NCI-H510A treated with DMSO at 0.1 percent for 48 hours (cell line): Measurements from ENCODE around the gene RETREG1.
"Not testable (repeated sequence)": the region's sequence is repeated elsewhere in the genome, so short reads cannot be mapped to it uniquely, and the experiment has no call there.

Experiments
- DNase-seq: peaks from one replicate; lab custom pipeline; 2025; lab: John Stamatoyannopoulos, UW

The RETREG1 gene, protein sequence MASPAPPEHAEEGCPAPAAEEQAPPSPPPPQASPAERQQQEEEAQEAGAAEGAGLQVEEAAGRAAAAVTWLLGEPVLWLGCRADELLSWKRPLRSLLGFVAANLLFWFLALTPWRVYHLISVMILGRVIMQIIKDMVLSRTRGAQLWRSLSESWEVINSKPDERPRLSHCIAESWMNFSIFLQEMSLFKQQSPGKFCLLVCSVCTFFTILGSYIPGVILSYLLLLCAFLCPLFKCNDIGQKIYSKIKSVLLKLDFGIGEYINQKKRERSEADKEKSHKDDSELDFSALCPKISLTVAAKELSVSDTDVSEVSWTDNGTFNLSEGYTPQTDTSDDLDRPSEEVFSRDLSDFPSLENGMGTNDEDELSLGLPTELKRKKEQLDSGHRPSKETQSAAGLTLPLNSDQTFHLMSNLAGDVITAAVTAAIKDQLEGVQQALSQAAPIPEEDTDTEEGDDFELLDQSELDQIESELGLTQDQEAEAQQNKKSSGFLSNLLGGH

DNA sequence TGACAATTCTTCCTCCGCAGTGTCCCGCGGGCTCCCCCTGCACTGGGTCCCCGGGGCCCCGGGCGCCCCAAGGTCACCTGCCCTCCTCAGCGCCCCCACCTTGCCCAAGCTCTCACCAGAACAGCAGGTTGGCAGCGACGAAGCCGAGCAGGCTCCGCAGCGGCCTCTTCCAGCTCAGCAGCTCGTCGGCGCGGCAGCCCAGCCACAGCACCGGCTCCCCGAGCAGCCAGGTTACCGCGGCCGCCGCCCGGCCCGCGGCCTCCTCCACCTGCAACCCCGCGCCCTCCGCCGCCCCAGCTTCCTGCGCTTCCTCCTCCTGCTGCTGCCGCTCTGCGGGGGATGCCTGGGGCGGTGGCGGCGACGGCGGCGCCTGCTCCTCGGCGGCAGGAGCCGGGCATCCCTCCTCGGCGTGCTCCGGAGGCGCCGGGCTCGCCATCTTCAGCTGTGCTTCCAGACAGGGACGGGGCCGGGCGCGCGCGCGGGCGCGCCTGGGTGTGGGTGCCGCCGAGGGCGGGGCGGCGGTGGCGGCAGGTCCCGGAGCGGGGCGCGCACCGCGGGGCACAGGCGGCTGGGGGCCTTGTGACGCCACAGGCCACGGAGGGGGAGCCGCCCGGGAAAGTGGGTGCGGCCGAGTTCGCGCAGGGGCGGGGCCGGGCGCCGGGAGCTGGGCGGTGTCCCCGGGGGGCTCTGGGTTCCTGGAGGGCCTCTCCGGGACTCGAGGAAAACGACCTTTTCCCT, at the start of gene RETREG1:
Gene RETREG1, minus strand, starts transcription at position 462 of the 738 bp plus-strand sequence. Its CDS starts 26 bp downstream, at position 436.
- DNase-seq: peak; percentile 47

DNA sequence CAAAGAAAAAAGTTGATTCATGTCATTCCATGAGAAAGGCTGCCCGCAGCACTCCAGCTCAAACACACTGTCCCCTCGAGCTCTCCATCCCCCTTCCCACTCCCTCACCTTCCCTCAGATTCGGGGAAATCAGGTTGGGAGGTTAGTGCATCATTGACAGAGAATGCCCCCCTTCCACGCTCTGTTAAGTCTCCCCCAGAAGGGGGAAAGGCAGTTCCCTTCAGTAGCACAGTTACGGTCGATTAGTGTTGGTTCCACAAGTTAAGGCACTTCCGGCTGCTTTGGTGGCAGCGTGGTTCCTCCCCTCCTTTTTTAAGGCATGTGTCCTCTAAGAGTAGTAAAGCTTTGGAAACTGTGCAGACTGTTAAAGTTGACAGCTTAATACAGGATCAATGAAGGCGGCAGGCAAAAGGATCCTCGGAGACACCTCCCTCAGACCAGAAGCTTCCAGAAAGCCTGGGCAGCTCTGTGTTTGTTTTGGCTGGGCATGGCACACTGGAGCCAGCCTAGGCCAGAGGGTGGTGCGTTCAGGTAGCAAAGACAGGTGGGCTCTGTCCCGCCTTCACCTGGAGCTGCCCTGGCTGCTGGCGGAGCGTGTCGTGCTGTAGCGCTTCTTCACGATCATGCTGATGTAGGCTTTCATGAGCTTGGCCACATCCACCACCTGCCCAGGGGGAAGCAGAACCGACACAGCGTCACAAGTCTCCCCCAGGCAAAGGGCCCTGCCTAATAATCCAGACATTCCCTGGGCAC, 49.5 kb upstream of the RETREG1 start:
- no peak for DNase-seq

DNA sequence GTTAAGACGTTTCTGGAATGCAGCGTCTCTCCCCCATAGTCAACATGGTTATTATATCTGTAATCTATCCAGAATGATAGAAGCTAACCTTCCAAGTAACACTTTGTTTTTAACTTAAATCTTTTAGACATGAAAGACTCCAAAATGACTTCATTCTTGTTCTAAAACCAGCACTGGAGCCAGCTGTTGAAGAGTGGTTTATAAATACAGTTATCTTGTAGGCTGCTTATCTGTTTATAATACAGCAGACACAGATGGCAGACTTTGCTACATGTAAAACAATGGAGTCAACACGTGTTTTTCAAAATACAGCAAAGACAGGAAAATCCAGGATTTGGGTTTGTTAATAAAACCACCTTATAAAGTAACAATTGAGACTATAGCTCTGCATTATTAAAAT, 48.8 kb upstream of the RETREG1 start:
- no peak for DNase-seq

DNA sequence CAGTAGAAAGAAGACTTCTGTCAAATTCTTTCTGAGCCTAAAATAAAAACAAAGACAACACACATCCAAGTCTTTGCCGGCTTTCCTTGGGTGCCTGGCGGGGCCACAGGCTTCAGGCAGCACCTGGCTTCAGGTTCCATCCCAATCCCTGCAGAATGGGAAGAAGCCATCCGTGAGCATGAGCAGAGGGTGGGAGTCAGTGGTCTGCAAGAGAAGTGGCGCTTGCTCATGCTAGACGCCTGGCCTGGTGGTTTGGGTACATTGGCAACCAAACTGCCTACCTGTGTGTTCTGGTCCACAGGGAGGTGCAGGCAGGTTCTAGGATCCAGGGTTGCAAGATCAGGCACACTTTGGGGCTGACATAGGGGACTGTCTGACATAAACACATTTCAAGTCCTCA, 47.6 kb upstream of the RETREG1 start:
- DNase-seq: no peak

DNA sequence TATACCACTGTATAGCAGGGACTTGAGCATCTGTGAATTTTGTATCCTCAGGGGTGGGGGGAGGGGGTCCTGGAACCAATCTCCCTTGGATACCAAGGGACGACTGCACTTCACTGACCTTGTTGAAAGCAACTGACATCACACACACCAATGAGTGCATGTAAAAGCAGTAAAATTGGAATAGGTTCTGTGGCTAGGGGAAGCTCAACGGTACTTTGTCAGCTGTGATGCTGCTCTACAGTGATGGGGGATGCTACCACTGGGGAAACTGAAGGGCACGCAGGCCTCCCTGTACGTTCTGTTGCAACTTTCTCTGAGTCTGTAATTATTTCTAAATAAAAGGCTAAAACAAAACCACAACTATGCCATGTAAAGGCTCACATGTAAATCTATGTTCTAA, 47.0 kb upstream of the RETREG1 start:
- no peak for DNase-seq

DNA sequence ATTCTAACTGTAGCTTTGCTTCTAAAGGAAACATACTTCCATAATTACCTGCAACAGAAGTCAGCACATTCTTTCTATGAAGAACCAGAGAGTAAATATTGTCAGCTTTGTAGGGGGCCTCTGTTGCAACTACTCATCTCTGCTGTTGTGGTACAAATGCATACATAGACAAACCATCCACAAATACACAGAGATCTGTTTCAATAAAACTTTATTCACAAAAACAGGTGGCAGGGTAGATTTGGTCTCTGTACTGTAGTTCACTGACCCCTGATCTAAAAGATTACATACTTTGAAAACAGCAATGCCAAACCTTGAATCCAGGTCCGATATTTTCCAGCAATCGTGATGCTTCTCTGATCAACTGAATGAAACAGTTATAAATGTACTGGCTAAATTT, 44.9 kb upstream of the RETREG1 start:
- DNase-seq: no peak

DNA sequence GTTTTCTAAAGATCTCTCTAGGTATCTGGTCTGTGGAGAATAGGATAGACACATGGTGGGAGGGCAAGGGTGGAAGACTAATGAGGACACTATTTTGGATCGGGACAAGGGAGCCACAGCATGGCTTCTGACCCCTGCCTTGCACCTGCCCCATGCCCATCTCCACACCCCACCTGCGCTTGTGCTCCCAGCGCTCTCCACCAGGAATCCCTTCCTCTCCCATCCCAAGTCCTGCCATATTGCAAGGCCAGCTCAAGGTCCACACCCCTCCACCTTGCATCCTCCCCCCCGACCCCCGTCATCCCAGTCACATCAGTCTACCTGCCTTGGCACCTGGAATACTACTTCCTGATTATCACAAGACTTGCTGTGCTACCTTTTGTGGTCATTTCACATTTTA, 44.2 kb upstream of the RETREG1 start:
- DNase-seq: no peak

DNA sequence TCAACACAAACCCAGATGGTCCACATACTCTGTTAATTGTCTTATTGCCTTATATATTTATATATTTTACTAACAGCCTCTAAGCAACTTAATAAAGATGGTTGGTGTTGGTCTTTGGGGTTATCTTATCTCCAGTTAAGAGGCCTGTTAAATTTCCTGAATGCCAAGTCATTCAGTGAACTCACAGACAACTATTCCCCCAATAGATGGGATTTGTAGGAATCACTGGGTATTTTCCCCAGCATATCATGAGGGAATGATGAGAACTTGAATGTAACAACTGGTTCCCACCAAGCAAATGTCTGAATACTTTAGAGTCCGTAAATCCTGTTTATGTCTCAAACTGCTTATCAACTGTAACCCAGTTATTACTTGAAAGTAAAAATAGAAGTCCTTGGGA, 42.7 kb upstream of the RETREG1 start:
- DNase-seq: no peak

DNA sequence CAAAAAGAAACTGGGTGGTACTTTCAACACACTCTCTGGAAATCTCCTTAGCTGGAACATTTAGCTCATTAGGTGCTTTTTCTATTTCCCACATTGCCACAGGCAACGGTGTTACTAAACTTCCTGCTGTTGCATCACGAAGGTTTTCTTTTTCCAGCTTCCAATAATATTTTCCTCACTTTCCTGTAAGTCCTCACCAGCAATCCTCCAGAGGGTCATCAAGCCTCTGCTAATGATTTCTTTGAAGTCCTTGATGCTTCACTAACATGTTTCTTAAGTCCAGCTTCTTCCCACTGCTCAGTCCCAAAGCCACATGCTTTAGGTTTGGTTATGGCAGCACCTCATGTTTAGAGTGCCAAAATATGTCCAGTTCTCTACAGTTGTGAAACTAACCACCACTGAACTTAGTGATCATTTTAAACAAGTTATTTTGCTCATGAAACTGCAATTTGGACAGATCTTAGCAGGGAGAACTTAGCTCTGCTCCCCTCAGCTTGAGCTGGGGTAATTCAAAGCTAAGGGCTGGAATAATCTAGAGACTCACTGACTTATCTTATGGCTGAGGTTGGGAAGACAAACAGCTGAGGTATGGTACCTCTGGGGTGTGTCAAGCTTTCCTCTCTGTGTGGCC, 39.9 kb upstream of the RETREG1 start:
- no peak for DNase-seq

DNA sequence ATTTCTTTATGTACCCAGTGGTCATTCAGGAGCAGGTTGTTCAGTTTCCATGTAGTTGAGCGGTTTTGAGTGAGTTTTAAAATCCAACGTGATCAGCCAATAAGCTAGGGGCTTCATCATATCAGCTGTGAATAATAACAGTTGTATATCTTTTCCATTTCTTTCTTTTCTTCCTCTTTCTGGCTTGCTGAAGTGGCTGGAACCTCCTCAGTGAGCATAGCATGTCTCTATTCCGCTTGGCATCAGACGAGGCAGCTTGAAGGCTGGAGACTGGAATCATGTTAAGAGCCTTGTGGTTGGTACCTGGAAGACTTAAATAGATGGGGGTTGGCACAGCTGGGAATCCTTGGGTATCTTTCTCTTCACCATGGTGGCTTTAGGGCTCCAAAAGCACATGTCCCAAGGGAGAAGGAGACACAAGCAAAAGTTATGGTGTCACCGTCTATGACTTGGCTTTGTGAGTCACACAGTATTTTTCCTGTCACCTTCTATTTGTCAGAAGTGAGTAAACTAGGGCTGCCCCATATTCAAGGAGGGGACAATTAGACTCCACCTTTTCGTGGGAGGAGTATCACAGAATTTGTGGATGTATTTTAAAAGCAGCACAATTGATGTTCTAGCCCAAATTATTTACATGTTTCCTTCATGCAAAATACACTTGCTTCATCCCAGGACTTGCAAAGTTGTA, 38.0 kb upstream of the RETREG1 start:
- no peak for DNase-seq

DNA sequence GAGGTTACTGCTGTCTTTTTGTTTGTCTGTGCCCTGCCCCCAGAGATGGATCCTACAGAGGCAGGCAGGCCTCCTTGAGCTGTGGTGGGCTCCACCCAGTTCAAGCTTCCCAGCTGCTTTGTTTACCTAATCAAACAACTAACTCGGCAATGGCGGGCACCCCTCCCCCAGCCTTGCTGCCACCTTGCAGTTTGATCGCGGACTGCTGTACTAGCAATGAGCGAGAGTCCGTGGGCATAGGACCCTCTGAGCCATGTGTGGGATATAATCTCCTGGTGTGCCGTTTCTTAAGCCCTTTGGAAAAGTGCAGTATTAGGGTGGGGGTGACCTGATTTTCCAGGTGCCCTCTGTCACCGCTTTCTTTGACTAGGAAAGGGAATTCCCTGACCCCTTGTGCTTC, 31.9 kb upstream of the RETREG1 start:
- not testable (repeated sequence) for DNase-seq

DNA sequence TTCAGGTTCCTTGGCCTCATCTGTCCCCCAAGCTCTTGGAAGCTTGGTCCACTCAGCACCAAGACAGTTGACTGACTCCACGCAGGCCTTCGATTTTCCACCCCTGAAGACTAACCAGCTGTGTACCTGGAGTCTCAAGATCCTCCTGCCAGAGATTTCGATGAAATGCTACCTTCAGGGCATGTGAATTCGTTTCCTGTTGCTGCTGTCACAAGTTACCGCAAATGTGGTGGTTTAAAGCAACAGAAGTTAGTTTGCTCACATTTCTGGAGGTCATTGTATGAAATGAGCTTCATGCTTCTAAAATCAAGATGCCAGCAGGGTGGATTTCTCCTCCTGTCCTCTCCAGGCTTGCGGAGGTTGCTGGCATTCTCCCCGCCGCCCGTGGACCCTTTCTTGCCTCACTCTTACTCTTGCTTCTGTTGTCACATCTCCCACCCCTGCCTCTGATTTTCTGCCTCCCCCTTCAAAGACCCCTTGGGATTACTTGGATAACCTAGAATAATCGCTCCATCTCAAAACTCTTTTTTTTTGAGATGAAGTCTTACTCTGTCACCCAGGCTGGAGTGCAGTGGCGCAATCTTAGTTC, 27.6 kb upstream of the RETREG1 start:
- no peak for DNase-seq

DNA sequence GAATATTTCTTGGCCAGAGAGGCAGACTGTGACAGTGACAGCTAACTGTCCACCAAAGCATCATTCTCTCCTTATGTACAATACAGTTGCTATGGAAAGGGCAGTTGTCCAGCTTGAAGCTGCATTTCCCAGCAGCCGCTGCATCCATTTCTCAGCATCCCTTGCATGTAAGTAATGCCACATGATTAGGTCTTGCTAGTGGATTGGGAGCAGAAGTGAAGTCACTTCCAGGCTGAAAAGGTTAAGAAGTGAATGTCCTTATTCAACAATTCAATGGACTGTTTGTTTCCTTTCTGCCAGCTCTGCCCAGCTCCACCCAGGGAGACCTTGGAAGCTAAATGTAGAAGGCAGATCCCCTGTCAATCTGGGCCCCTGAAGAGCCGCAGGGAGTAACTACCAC, 26.1 kb upstream of the RETREG1 start:
- no peak for DNase-seq

DNA sequence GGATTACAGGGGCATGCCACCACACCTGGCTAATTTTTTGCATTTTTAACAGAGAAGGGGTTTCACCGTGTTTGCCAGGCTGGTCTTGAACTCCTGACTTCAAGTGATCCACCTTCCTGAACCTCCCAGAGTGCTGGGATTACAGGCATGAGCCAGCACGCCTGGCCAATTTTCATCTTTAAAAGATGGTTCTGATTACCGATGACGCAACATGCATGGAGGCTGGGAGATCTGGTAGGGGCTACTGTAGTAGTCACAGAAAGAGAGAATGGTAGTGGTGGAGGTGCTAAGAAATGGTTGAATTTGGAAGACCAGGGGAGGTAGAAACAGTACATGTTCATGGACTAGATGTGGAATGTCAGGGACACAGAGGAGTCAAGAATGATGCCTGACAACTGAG, 22.4 kb upstream of the RETREG1 start:
- no peak for DNase-seq

DNA sequence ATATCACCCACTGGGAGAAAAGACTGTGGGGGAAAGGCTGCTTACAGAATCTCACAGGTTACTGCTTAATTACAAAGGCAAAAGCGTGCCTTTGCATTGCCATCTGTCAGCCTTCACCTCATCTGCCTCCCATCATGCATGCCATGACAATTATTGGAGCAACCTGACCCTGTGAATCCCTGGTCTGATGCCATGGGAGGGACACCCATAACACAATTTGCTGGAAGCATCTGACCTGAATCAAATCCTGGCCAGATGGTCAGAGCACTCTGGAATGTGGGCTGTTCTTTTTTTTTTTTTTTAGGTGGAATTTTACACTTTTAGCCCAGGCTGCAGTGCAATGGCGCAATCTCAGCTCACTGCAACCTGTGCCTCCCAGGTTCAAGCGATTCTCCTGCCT, 11.6 kb upstream of the RETREG1 start:
- no peak for DNase-seq

DNA sequence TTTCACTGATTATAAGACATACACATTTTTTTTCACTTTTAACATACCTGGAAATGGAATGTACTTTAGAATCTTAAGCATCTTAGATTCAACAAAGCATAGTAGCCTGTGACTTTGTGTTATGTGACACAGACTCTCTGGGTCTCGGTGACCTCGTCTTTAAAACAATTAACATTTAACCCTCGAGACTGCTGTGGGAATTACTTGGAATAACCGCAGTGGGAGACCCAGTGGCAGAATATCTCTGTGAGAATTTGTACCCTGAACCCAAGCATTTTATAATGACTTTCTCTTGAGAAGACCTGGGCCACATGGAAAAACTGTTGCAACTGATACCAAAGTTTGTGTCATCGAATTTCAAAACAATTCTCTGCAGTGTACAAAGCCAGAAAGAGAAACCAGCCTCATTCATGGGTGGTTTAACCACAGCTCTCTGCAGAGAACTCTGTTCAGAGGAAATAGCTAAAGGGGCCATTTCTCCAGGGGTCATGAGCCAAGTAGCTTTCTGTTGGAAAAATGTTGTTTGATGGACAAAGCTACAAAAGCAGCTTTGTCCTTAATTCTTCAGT, 10.0 kb upstream of the RETREG1 start:
- DNase-seq: no peak

DNA sequence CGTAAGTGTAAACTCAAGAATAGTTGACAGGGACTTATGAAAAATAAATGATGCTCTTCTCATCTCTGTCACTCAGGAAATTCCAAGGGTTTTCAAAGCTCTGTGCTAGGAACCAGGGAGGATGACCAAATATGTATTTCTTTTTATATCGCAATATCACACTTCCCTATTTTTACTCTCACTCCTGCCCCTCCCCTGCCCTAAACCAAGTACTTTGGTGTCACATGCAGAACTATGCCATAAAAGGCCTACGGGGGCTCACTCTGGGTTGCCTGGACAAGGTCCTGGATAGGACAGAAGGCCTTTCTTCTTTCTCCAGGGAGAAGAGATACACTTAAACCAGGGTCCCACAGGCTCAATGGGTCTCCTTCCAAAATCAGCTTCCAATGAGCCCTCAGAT, 8.3 kb upstream of the RETREG1 start:
- DNase-seq: no peak

DNA sequence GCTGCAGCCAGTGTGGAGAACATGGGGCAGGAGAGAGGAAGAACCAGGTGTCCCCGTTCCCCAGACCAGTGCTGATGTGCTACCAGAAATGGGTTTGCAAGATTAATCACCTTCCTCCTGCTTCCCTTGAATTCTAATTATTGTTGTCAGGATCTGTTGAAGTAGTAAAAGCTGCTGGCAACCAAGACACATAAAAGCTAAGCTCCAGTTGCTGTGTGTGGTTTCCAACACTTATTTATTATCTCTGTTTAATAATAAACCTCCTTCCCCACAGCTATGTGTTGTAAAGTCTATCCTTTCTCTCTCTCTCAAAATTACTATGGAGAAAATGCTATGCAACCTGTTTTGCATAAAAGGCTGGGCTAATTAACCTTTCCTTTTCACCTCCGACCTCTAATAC, 2.3 kb upstream of the RETREG1 start:
- no peak for DNase-seq

DNA sequence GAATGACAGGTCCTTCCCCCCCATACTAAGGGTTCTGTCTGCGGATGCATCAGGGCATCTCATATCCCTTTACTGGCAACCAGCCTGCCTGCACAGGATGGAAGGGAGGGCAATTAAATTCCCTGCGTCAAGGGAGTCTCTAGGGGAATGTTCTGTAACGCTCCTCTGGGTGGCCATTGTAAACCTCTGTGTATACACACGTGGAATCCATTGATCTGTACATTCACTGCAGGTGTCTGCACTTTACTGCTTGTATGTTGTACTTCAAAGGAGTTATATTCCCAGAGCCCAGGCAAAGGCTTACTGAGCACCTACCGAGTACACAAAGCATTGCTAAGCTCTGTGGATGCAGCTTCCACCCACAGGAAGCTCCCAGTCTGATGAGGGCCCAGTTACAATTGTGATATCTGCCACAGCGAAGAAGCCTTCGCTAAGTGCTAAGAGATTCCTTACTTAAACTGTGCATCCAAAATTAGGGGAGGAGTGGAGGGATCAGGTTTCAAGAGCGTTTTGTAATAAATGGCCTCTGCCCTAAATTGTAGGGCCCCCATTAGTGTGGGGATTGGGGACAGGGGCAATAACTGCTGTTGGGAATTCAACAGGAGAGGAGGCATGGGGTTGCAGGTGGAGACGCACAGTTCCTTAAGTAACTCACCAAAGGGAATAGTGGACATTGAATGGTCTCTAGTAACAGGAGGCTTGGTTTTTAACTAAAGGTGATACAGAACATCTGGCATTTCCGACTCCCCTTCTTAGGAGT, 1.5 kb upstream of the RETREG1 start:
- DNase-seq: peak; percentile 24
